Astrocyte of the cerebellum (primary cell): ENCODE data around the gene HSPBAP1.
"Not testable (repeated sequence)": the region's sequence is repeated elsewhere in the genome, so short reads cannot be mapped to it uniquely, and the experiment has no call there.

Source experiments
- DNase-seq: peaks from one replicate; pipeline ENCODE4 v3.0.0-alpha.2; 2011; ENCODE audit warnings: low read depth
- H3K4me3 ChIP-seq: 2 replicates; pipeline ENCODE4 v1.5.1; 2011; ENCODE audit warnings: mild to moderate bottlenecking, low read depth, low read length, moderate library complexity
- CTCF ChIP-seq: IDR thresholded peaks from 2 replicates; pipeline ENCODE4 v1.5.1; 2012; ENCODE audit warnings: low read length, low read depth, moderate library complexity, mild to moderate bottlenecking; ENCODE audit errors: missing control alignments
- in situ Hi-C: cut with HindIII; loops from 2 replicates; pipeline ENCODE4 v1.10.0; 2017; ENCODE audit warnings: low sequenced_read_pairs

Gene HSPBAP1

GRCh38 chr3:122745369-122746021, 48.1 kb downstream of the HSPBAP1 start:
- TF ChIP-seq CTCF, result no peak
- H3K4me3 ChIP-seq, result no peak overlapping the region
- in situ Hi-C loops, result no loop called here
- no peak for DNase-seq

GRCh38 chr3:122743581-122744120, 50.0 kb downstream of the HSPBAP1 start:
- TF ChIP-seq CTCF, result no peak
- DNase-seq, result no peak
- no peak overlapping the region for H3K4me3 ChIP-seq
- in situ Hi-C loops, result no loop called here

DNA sequence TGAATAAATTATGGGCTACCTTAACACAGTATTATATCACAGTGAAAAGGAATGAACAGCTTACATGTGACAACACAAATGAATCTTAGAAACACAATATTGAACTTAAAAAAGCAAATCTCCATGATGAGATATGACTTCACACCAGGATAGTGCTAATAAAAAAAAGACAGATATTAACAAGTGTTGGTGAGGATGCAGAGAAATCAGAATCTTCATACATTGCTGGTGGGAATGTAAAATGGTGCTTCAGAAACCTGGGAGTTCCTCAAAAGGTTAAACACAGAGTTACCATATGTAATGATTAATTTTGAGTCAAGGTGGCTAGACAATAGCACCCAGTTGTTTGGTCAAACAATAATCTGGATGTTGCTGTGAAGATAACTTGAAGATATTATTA, 51.4 kb downstream of the HSPBAP1 start:
- TF ChIP-seq CTCF, result no peak
- no peak overlapping the region for H3K4me3 ChIP-seq
- DNase-seq, result no peak
- in situ Hi-C loops, result no loop called here

GRCh38 chr3:122739172-122739571, 54.5 kb downstream of the HSPBAP1 start:
- in situ Hi-C loops, result no loop called here
- DNase-seq, result no peak
- no peak overlapping the region for H3K4me3 ChIP-seq
- no peak for TF ChIP-seq CTCF

DNA sequence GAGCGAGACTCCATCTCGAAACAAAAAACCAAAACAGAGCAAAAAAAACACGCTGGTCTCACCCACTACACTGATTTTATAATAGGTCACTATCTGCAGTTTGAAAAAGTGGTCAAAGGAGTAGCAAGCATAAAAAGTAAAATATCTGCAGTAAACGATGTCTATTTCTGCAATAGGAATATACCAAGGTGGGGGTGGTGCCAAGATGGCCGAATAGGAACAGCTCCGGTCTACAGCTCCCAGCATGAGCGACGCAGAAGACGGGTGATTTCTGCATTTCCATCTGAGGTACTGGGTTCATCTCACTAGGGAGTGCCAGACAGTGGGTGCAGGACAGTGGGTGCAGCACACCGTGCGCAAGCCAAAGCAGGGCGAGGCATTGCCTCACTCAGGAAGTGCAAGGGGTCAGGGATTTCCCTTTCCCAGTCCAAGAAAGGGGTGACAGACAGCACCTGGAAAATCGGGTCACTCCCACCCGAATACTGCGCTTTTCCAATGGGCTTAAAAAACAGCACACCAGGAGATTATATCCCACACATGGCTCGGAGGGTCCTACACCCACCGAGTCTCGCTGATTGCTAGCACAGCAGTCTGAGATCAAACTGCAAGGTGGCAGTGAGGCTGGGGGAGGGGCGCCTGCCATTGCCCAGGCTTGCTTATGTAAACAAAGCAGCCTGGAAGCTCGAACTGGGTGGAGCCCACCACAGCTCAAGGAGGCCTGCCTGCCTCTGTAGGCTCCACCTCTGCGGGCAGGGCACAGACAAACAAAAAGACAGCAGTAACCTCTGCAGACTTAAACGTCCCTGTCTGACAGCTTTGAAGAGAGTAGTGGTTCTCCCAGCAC, 60.7 kb downstream of the HSPBAP1 start:
- in situ Hi-C loops, H3K4me3 ChIP-seq, DNase-seq: not testable (repeated sequence)

GRCh38 chr3:122730240-122730639, 63.4 kb downstream of the HSPBAP1 start:
- H3K4me3 ChIP-seq, result no peak overlapping the region
- in situ Hi-C loops, result no loop called here
- no peak for TF ChIP-seq CTCF
- DNase-seq, result no peak
